Upper lobe of left lung (tissue), 6 donors: ENCODE data around the gene TSSK2. TPM values are rescaled to one million over a fixed set of nuclear protein-coding genes. Genes with fewer than 3 reads are reported as not detected.

Experiments used
- ATAC-seq, 2 donors: fragments of 200-7000 bp; cut with Tn5 transposase; one replicate each; pipeline ENCODE4 v1.9.1; 2022; ENCODE audit warnings: mild to moderate bottlenecking in 2 of 2, moderate library complexity in 2 of 2; ENCODE audit not compliant: low FRiP score in 2 of 2
- DNase-seq, 2 donors: peaks; one replicate each; pipeline ENCODE4 v3.0.0-alpha.2; 2019 to 2020
- H3K27ac ChIP-seq, 4 donors: fragments of 200-600 bp; sonication (generic); one replicate each; pipeline ENCODE4 v1.5.1; 2016 to 2019
- H3K27me3 ChIP-seq, 4 donors: fragments of 200-600 bp; sonication (generic); one replicate each; pipeline ENCODE4 v1.5.1; 2017 to 2019
- H3K36me3 ChIP-seq, 4 donors: fragments of 200-600 bp; sonication (generic); one replicate each; pipeline ENCODE4 v1.5.1; 2016 to 2019
- H3K4me1 ChIP-seq, 4 donors: fragments of 200-600 bp; sonication (generic); one replicate each; pipeline ENCODE4 v1.5.1; 2018 to 2019
- H3K4me3 ChIP-seq, 4 donors: fragments of 200-600 bp; sonication (generic); one replicate each; pipeline ENCODE4 v1.5.1; 2017 to 2019; ENCODE audit warnings: mild to moderate bottlenecking in 2 of 4, moderate library complexity in 1 of 4
- H3K9me3 ChIP-seq, 4 donors: fragments of 200-600 bp; sonication (generic); one replicate each; pipeline ENCODE4 v1.5.1; 2018 to 2019
- CTCF ChIP-seq, 6 experiments: fragments of 450-650 bp in 4 of 6; fragments of 200-600 bp in 2 of 6; sonication (generic) in 2 of 6; IDR thresholded peaks; one replicate each; pipeline ENCODE4 v1.5.1; 2016 to 2019; ENCODE audit warnings: antibody characterized with exemption in 6 of 6
- EP300 ChIP-seq, 4 donors: sonication (generic); formaldehyde crosslinking; IDR thresholded peaks; one replicate each; pipeline ENCODE4 v1.5.1; 2017; ENCODE audit warnings: antibody characterized with exemption in 4 of 4, control low read depth in 2 of 4
- POLR2A ChIP-seq, 4 donors: fragments of 450-650 bp; IDR thresholded peaks; one replicate each; pipeline ENCODE4 v1.5.1; 2016 to 2017; ENCODE audit warnings: antibody characterized with exemption in 4 of 4, mild to moderate bottlenecking in 2 of 4
- POLR2AphosphoS5 ChIP-seq, 2 donors: sonication (generic); formaldehyde crosslinking; IDR thresholded peaks; one replicate each; pipeline ENCODE4 v1.5.1; 2017; ENCODE audit warnings: antibody characterized with exemption in 2 of 2
- WGBS, 2 donors: methylation state at CpG; one replicate each; pipeline ENCODE4 v1.1.5; 2017 to 2018; 5-methylcytosine and 5-hydroxymethylcytosine counted together
- total RNA-seq, 6 donors: library from RNA; depleted of rRNA in 4 of 6; stranded (reverse); fragments of >200 nt in 4 of 6; gene quantifications; one replicate each; pipeline versions ENCODE4 v1.1.0 to v1.2.1, GENCODE V29; 2016 to 2021
- donor health status: DM: no; HTN: no; CAD: no; lungs with moderate emphysema.
- donor health status: DM: no; HTN: yes; CAD: no; lungs with severe emphysema.

Gene TSSK2
- total RNA-seq, 6 donors from 2014 or later, result not detected

GRCh38 chr22:19143212-19143611 is 12.1 kb downstream of the TSSK2 start:
- Histone ChIP-seq H3K4me1 (peaks cover 8 to 19% (median 9%) of the 10 kb centered on the region in 4 donors), H3K9me3 (no peaks in the 10 kb centered on the region), H3K27me3 (peaks cover 0 to 3% (median under 1%) of the 10 kb centered on the region in 4 donors), H3K27ac (no peak overlapping the region), H3K36me3 (peaks cover 21 to 46% (median 39%) of the 10 kb centered on the region in 4 donors), H3K4me3 (peak overlapping the region in 1 of 4 donors; percentile 98)
- WGBS, 2 donors, result 89 to 96% methylated on average over 5 of the region's 5 CpGs
- TF ChIP-seq POLR2A (IDR thresholded peaks at IDR 0.05), result no peak
- TF ChIP-seq CTCF (IDR thresholded peaks at IDR 0.05), result no peak
- no peak for TF ChIP-seq POLR2AphosphoS5 (IDR thresholded peaks at IDR 0.05)
- TF ChIP-seq EP300 (IDR thresholded peaks at IDR 0.05), result no peak
- ATAC-seq (no peak), DNase-seq (no peak)

GRCh38 chr22:19143967-19144400 is 12.9 kb downstream of the TSSK2 start:
- Histone ChIP-seq H3K9me3 (no peaks in the 10 kb centered on the region), H3K4me3 (peak overlapping the region; percentile 67 to 98 (median 80)), H3K4me1 (peaks cover 9 to 24% (median 10%) of the 10 kb centered on the region in 4 donors), H3K36me3 (peaks cover 13 to 38% (median 31%) of the 10 kb centered on the region in 4 donors), H3K27me3 (peaks cover 0 to 10% (median 5%) of the 10 kb centered on the region in 4 donors), H3K27ac (peak overlapping the region; percentile 53 to 89 (median 76))
- WGBS, 2 donors, result 4 to 8% methylated on average over 17 of the region's 17 CpGs
- no peak for TF ChIP-seq EP300 (IDR thresholded peaks at IDR 0.05)
- TF ChIP-seq CTCF (IDR thresholded peaks at IDR 0.05), result no peak
- no peak for TF ChIP-seq POLR2A (IDR thresholded peaks at IDR 0.05)
- TF ChIP-seq POLR2AphosphoS5 (IDR thresholded peaks at IDR 0.05), result no peak
- ATAC-seq (peak in 1 of 2 donors; percentile 12), DNase-seq (no peak)

GRCh38 chr22:19146215-19146968 is 15.3 kb downstream of the TSSK2 start:
- 62 to 76% methylated on average over 10 to 11 of the region's 11 CpGs for WGBS, 2 donors
- Histone ChIP-seq H3K9me3 (no peaks in the 10 kb centered on the region), H3K27me3 (peaks cover 4 to 34% (median 20%) of the 10 kb centered on the region in 4 donors), H3K4me1 (peaks cover 16 to 43% (median 18%) of the 10 kb centered on the region in 4 donors), H3K27ac (no peak overlapping the region), H3K4me3 (no peak overlapping the region), H3K36me3 (peaks cover 5 to 14% (median 9%) of the 10 kb centered on the region in 4 donors)
- TF ChIP-seq POLR2AphosphoS5 (IDR thresholded peaks at IDR 0.05), result no peak
- TF ChIP-seq EP300 (IDR thresholded peaks at IDR 0.05), result no peak
- no peak for TF ChIP-seq POLR2A (IDR thresholded peaks at IDR 0.05)
- no peak for TF ChIP-seq CTCF (IDR thresholded peaks at IDR 0.05)
- DNase-seq, result no peak
- no peak for ATAC-seq

GRCh38 chr22:19147195-19147780 is 16.2 kb downstream of the TSSK2 start:
- no peak overlapping the region for H3K4me3 ChIP-seq
- ATAC-seq, result no peak
- peaks cover 4 to 38% (median 21%) of the 10 kb centered on the region in 4 donors for H3K27me3 ChIP-seq
- TF ChIP-seq POLR2A (IDR thresholded peaks at IDR 0.05) (no peak), POLR2AphosphoS5 (IDR thresholded peaks at IDR 0.05) (no peak)
- H3K4me1 ChIP-seq, result peaks cover 16 to 43% (median 18%) of the 10 kb centered on the region in 4 donors
- H3K27ac ChIP-seq, result no peak overlapping the region
- no peaks in the 10 kb centered on the region for H3K9me3 ChIP-seq
- peaks cover 2 to 5% (median 3%) of the 10 kb centered on the region in 4 donors for H3K36me3 ChIP-seq
- no peak for DNase-seq
- WGBS, 2 donors, result 37 to 38% methylated on average over 9 of the region's 9 CpGs

GRCh38 chr22:19148417-19149046 is 17.4 kb downstream of the TSSK2 start:
- peak in 1 of 2 donors; percentile 59 for DNase-seq
- 44 to 56% methylated on average over 11 to 27 of the region's 33 CpGs for WGBS, 2 donors
- Histone ChIP-seq H3K36me3 (no peaks in the 10 kb centered on the region), H3K27me3 (peaks cover 4 to 38% (median 21%) of the 10 kb centered on the region in 4 donors), H3K4me1 (peaks cover 13 to 36% (median 15%) of the 10 kb centered on the region in 4 donors), H3K27ac (no peak overlapping the region), H3K9me3 (no peaks in the 10 kb centered on the region), H3K4me3 (peak overlapping the region in 2 of 4 donors; percentile 22 to 40)
- TF ChIP-seq CTCF (IDR thresholded peaks at IDR 0.05) (no peak), POLR2A (IDR thresholded peaks at IDR 0.05) (no peak), EP300 (IDR thresholded peaks at IDR 0.05) (no peak), POLR2AphosphoS5 (IDR thresholded peaks at IDR 0.05) (no peak)
- ATAC-seq, result no peak
